HG03439 (cell line): ENCODE data around the gene CLCN1.
"Not testable (repeated sequence)": the region's sequence is repeated elsewhere in the genome, so short reads cannot be mapped to it uniquely, and the experiment has no call there.

Experiments used
- ATAC-seq: cut with Tn5 transposase; IDR thresholded peaks from one replicate; pipeline ENCODE4 v1.9.1; 2021; ENCODE audit warnings: mild to moderate bottlenecking, moderate library complexity; ENCODE audit not compliant: unreplicated experiment

The CLCN1 gene

GRCh38 chr7:143383642-143383957 lies 67.7 kb downstream of the CLCN1 start:
- no peak for ATAC-seq

- ATAC-seq, result no peak
Observed at GRCh38 chr7:143384148-143384547, 68.2 kb downstream of the CLCN1 start.

- no peak for ATAC-seq
Observed at GRCh38 chr7:143384661-143385631, 69.0 kb downstream of the CLCN1 start.

- no peak for ATAC-seq
Observed at GRCh38 chr7:143385891-143386781, 70.2 kb downstream of the CLCN1 start.

GRCh38 chr7:143387156-143387975 lies 71.5 kb downstream of the CLCN1 start:
- ATAC-seq, result no peak

- no peak for ATAC-seq
Observed at GRCh38 chr7:143388051-143388450, 72.1 kb downstream of the CLCN1 start.

- ATAC-seq, result no peak
Observed at GRCh38 chr7:143388491-143389101, 72.7 kb downstream of the CLCN1 start.

GRCh38 chr7:143389316-143390103 lies 73.6 kb downstream of the CLCN1 start:
- ATAC-seq, result no peak

- no peak for ATAC-seq
Observed at GRCh38 chr7:143390104-143390772, 74.3 kb downstream of the CLCN1 start.

GRCh38 chr7:143390773-143391317 lies 74.9 kb downstream of the CLCN1 start:
- ATAC-seq, result no peak

- ATAC-seq, result no peak
Observed at GRCh38 chr7:143391462-143392404, 75.8 kb downstream of the CLCN1 start.

GRCh38 chr7:143392427-143392826 lies 76.5 kb downstream of the CLCN1 start:
- ATAC-seq, result not testable (repeated sequence)

GRCh38 chr7:143392875-143393266 lies 77.0 kb downstream of the CLCN1 start:
- no peak for ATAC-seq

- ATAC-seq, result no peak
Observed at GRCh38 chr7:143393267-143394041, 77.5 kb downstream of the CLCN1 start.

GRCh38 chr7:143394068-143394467 lies 78.2 kb downstream of the CLCN1 start:
- ATAC-seq, result no peak

- no peak for ATAC-seq
Observed at GRCh38 chr7:143394777-143395176, 78.9 kb downstream of the CLCN1 start.
